ENCODE data around the gene CMTM8. TPM values are rescaled to one million over a fixed set of nuclear protein-coding genes. Genes with fewer than 3 reads are reported as not detected.

Gene CMTM8
- total and polyA plus RNA-seq, 2 of the 8 experiments (the other 6 are each of a cell fraction or from before 2014, with no cell fraction given) = 10.5 to 22.4 TPM

DNA sequence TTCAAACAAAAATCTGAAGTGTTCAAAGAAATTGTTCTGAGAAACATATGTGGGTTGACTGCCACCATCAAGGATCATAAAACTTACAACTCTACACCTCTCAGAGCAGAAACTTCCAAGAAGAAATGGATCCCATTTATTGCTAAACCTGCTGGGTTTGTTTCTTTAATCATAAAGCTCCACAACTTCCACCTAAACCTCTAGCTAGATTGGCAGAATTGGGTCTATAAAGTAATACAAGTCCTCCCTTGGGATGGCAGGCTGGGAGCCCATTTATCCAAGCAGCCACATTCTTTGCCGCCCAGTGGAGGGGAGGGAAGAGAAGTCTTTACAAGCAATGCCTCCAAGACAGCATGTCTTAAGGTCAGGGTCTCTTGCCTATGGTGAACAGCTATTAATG lies 40.5 kb upstream of the CMTM8 start (continued):
- TF ChIP-seq EP300 (IDR thresholded peaks at IDR 0.05; ENCODE audit: borderline replicate concordance in 1 of 2, low read depth in 2 of 2, low read length in 2 of 2) (no peak), SRF (IDR thresholded peaks at IDR 0.05; ENCODE audit: low read depth, low read length) (no peak), GTF2F1 (IDR thresholded peaks at IDR 0.05; ENCODE audit: borderline replicate concordance, low read depth, low read length) (no peak), SP4 (IDR thresholded peaks at IDR 0.05; ENCODE audit: low read length) (no peak)
